KMS-11 (cell line): ENCODE results near the gene NBPF20.
"Not testable (repeated sequence)": the region's sequence is repeated elsewhere in the genome, so short reads cannot be mapped to it uniquely, and the experiment has no call there.

Source experiments
- H2AFZ ChIP-seq: fragments of 200-600 bp; sonication (generic); 2 replicates; pipeline ENCODE4 v1.6.1; 2016; ENCODE audit warnings: antibody characterized with exemption, mixed run types, low read depth
- H3K27ac ChIP-seq: fragments of 200-600 bp; sonication (generic); 2 replicates; pipeline ENCODE4 v1.6.1; 2016; ENCODE audit warnings: mild to moderate bottlenecking, mixed run types
- H3K27me3 ChIP-seq: fragments of 200-600 bp; sonication (generic); 2 replicates; pipeline ENCODE4 v1.6.1; 2017; ENCODE audit warnings: mild to moderate bottlenecking, low read depth, mixed run types, moderate library complexity; ENCODE audit not compliant: insufficient read depth
- H3K36me3 ChIP-seq: fragments of 200-600 bp; sonication (generic); 2 replicates; pipeline ENCODE4 v1.6.1; 2017; ENCODE audit warnings: mild to moderate bottlenecking, mixed run types; ENCODE audit not compliant: insufficient read depth
- H3K4me1 ChIP-seq: fragments of 200-600 bp; sonication (generic); 2 replicates; pipeline ENCODE4 v1.6.1; 2016; ENCODE audit warnings: mild to moderate bottlenecking, low read depth, mixed run types; ENCODE audit not compliant: poor library complexity, severe bottlenecking
- H3K4me2 ChIP-seq: fragments of 200-600 bp; sonication (generic); 2 replicates; pipeline ENCODE4 v1.7.0; 2016; ENCODE audit warnings: mild to moderate bottlenecking, mixed run types
- H3K4me3 ChIP-seq: fragments of 200-600 bp; sonication (generic); IDR thresholded peaks from 2 replicates; pipeline ENCODE4 v1.6.1; 2017; ENCODE audit warnings: low read depth, low read length, mixed read lengths; ENCODE audit not compliant: insufficient read depth
- H3K79me2 ChIP-seq: fragments of 200-600 bp; sonication (generic); 2 replicates; pipeline ENCODE4 v1.6.1; 2016; ENCODE audit warnings: low read depth, mixed run types; ENCODE audit not compliant: insufficient read depth
- H3K9ac ChIP-seq: fragments of 200-600 bp; sonication (generic); 2 replicates; pipeline ENCODE4 v1.6.1; 2016; ENCODE audit warnings: mild to moderate bottlenecking, mixed run types
- H4K20me1 ChIP-seq: fragments of 200-600 bp; sonication (generic); 2 replicates; pipeline ENCODE4 v1.6.1; 2016; ENCODE audit warnings: mild to moderate bottlenecking, mixed run types; ENCODE audit not compliant: insufficient read depth

NBPF20 gene

GRCh38 chr1:145459591-145459990, 34.2 kb upstream of the NBPF20 start:
- H3K9ac ChIP-seq, H3K27ac ChIP-seq, H4K20me1 ChIP-seq, H3K4me1 ChIP-seq, H3K4me3 ChIP-seq, H2AFZ ChIP-seq, H3K4me2 ChIP-seq, H3K27me3 ChIP-seq, H3K79me2 ChIP-seq, H3K36me3 ChIP-seq: not testable (repeated sequence)

GRCh38 chr1:145459063-145459462, 33.7 kb upstream of the NBPF20 start:
- H3K79me2 ChIP-seq, H3K36me3 ChIP-seq, H3K4me3 ChIP-seq: not testable (repeated sequence)

GRCh38 chr1:145454824-145455177, 29.4 kb upstream of the NBPF20 start:
- peaks cover 10% of the 10 kb centered on the region for H3K27me3 ChIP-seq
- H2AFZ ChIP-seq, H3K9ac ChIP-seq, H3K4me1 ChIP-seq, H3K4me3 ChIP-seq, H3K4me2 ChIP-seq, H3K36me3 ChIP-seq, H3K79me2 ChIP-seq, H4K20me1 ChIP-seq, H3K27ac ChIP-seq: not testable (repeated sequence)

More at GRCh38 chr1:145459063-145459462, 33.7 kb upstream of the NBPF20 start:
- not testable (repeated sequence) for H3K4me2 ChIP-seq, H3K27me3 ChIP-seq, H3K9ac ChIP-seq, H3K27ac ChIP-seq, H4K20me1 ChIP-seq, H3K4me1 ChIP-seq, H2AFZ ChIP-seq

- not testable (repeated sequence) for H2AFZ ChIP-seq, H3K27ac ChIP-seq, H4K20me1 ChIP-seq, H3K36me3 ChIP-seq, H3K4me1 ChIP-seq, H3K4me2 ChIP-seq, H3K4me3 ChIP-seq, H3K9ac ChIP-seq, H3K79me2 ChIP-seq
- H3K27me3 ChIP-seq, result peaks cover 14% of the 10 kb centered on the region
Observed at GRCh38 chr1:145453873-145454823, 28.7 kb upstream of the NBPF20 start.

- not testable (repeated sequence) for H3K4me1 ChIP-seq, H3K36me3 ChIP-seq, H4K20me1 ChIP-seq, H3K27ac ChIP-seq, H3K4me2 ChIP-seq, H3K4me3 ChIP-seq, H3K9ac ChIP-seq, H3K79me2 ChIP-seq, H2AFZ ChIP-seq
- peaks cover 23% of the 10 kb centered on the region for H3K27me3 ChIP-seq
Observed at GRCh38 chr1:145452506-145452905, 27.1 kb upstream of the NBPF20 start.

GRCh38 chr1:145451914-145452313, 26.5 kb upstream of the NBPF20 start:
- not testable (repeated sequence) for H3K4me2 ChIP-seq, H3K79me2 ChIP-seq, H2AFZ ChIP-seq, H3K27ac ChIP-seq, H3K9ac ChIP-seq, H4K20me1 ChIP-seq, H3K4me1 ChIP-seq, H3K4me3 ChIP-seq, H3K36me3 ChIP-seq
- H3K27me3 ChIP-seq, result peaks cover 25% of the 10 kb centered on the region

GRCh38 chr1:145445219-145445618, 19.8 kb upstream of the NBPF20 start:
- H3K9ac ChIP-seq, H4K20me1 ChIP-seq, H3K4me2 ChIP-seq, H3K4me3 ChIP-seq, H3K79me2 ChIP-seq, H3K36me3 ChIP-seq, H2AFZ ChIP-seq, H3K4me1 ChIP-seq, H3K27ac ChIP-seq: not testable (repeated sequence)
- H3K27me3 ChIP-seq, result peaks cover 19% of the 10 kb centered on the region

- H3K36me3 ChIP-seq, H3K79me2 ChIP-seq, H3K4me2 ChIP-seq: not testable (repeated sequence)
Observed at GRCh38 chr1:145442340-145442739, 16.9 kb upstream of the NBPF20 start.

GRCh38 chr1:145431363-145432256, 6.2 kb upstream of the NBPF20 start:
- not testable (repeated sequence) for H4K20me1 ChIP-seq, H3K4me1 ChIP-seq, H3K9ac ChIP-seq, H3K27ac ChIP-seq, H3K4me2 ChIP-seq, H2AFZ ChIP-seq, H3K36me3 ChIP-seq, H3K4me3 ChIP-seq, H3K79me2 ChIP-seq
- H3K27me3 ChIP-seq, result peaks cover 20% of the 10 kb centered on the region

More at GRCh38 chr1:145442340-145442739, 16.9 kb upstream of the NBPF20 start:
- H3K27ac ChIP-seq, H3K27me3 ChIP-seq, H4K20me1 ChIP-seq, H3K4me1 ChIP-seq, H3K4me3 ChIP-seq, H2AFZ ChIP-seq, H3K9ac ChIP-seq: not testable (repeated sequence)

GRCh38 chr1:145430830-145431229, 5.4 kb upstream of the NBPF20 start:
- H3K4me3 ChIP-seq, H3K4me2 ChIP-seq: not testable (repeated sequence)
- H3K27me3 ChIP-seq, result peaks cover 20% of the 10 kb centered on the region

More at GRCh38 chr1:145430830-145431229, 5.4 kb upstream of the NBPF20 start:
- not testable (repeated sequence) for H2AFZ ChIP-seq, H3K4me1 ChIP-seq, H3K36me3 ChIP-seq, H3K9ac ChIP-seq, H4K20me1 ChIP-seq, H3K79me2 ChIP-seq, H3K27ac ChIP-seq
